CD4-positive, alpha-beta T cell treated with Interleukin-21 for 1 hour (primary cell): ENCODE data around the gene ZNF445.
"Not testable (repeated sequence)": the region's sequence is repeated elsewhere in the genome, so short reads cannot be mapped to it uniquely, and the experiment has no call there.

ENCODE experiments used
- DNase-seq: peaks from one replicate; pipeline ENCODE4 v3.0.0-alpha.2; 2020

Gene ZNF445

GRCh38 chr3:44477312-44478030, at the start of gene ZNF445:
Gene ZNF445 (minus strand): TSS chr3:44477670. CDS start chr3:44455549, 22,121 bp downstream.
- DNase-seq, result peak; percentile 82

DNA sequence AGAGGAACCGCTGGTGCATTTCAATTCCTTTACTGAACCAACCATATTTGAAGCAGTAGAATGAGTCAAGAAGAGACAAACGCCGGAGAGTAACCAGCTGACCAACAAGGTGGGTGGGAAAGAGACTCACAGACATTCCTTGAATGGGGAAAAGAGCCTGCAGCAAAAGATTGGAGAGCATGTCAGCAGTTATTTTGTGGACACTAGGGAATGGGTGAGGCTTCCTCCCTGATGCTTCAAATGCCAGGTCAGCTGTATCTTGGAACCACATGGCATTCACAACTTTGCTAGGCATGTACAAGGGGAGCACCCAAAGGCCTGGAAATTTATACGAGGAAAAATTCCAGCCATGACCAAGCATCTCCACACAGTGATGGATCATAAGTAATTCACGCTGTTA, 47.6 kb upstream of the ZNF445 start:
- no peak for DNase-seq

DNA sequence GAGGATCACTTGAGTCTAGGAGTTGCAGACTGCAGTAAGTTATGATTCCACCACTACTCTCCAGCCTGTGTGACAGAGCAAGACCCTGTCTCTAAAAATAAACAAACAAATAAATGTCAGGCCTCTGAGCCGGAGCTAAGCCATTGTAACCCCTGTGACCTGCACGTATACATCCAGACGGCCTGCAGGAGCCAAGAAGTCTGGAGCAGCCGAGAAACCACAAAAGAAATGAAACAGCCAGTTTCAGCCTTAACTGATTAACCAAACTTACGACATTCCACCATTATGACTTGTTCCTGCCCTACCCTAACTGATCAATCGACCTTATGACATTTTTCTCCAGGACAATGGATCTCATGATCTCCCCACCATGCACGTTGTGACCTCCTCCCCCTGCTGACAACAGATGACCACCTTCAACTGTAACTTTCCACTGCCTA, 45.0 kb upstream of the ZNF445 start:
- DNase-seq, result no peak

DNA sequence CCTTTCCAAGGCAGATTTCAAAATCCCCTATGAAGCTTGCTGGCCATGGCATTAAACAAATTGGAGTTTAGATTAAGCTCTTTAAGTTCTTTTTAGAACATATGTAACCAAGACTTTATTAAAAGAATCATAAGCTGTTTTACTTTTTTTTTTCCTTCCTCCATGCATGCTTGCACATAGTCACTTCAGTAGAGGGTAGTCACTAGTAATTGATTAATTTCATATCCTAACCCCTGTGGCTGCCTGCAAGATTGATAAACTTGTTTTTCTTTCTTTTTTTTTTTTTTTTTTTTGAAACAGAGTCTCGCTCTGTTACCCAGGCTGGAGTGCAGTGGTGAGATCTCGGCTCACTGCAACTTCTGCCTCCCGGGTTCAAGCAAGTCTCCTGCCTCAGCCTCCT, 44.3 kb upstream of the ZNF445 start:
- DNase-seq, result no peak

DNA sequence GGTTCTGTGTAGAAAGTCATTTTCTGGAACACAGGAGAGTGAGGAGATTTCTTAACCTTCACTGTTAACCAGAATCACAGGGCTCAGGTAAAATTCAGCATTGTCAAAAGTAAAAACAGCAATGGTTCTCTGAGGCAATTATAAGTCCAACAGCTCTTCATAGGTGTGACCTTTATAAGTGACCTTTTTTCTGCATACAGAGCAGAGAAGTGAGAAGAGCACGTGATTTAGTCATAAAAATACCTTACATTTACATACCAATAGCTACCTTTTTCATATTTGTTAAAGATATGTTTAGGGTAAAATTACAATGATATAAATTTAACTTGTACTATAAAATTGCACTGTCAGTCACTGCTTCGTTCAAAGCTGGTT, 41.3 kb upstream of the ZNF445 start:
- DNase-seq, result no peak

GRCh38 chr3:44516230-44516629, 38.8 kb upstream of the ZNF445 start:
- no peak for DNase-seq

DNA sequence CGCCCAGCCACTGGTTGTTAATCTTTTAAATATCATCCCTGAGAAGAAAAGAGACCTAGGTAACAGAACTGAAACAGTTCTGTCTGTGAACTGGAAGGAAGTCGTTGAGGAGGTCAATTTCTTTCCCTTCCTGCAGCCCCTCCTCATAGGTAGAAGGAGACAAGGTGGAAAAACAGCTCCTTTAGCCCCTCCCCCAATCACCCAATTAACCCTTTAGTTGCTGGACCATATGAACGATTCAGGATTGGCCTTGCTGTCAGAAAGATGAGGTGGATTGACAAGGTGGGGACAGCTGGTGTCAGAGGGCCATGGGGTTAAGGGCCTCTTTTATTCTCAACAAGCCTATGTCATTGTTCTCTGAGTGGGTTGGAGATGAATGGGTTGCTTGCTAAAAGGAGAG, 36.0 kb upstream of the ZNF445 start:
- no peak for DNase-seq

GRCh38 chr3:44511238-44511566, 33.7 kb upstream of the ZNF445 start:
- no peak for DNase-seq

- DNase-seq, result peak; percentile 31
Measured at GRCh38 chr3:44510000-44510368, 32.5 kb upstream of the ZNF445 start.

- DNase-seq, result no peak
Measured at GRCh38 chr3:44509393-44509921, 32.0 kb upstream of the ZNF445 start.

DNA sequence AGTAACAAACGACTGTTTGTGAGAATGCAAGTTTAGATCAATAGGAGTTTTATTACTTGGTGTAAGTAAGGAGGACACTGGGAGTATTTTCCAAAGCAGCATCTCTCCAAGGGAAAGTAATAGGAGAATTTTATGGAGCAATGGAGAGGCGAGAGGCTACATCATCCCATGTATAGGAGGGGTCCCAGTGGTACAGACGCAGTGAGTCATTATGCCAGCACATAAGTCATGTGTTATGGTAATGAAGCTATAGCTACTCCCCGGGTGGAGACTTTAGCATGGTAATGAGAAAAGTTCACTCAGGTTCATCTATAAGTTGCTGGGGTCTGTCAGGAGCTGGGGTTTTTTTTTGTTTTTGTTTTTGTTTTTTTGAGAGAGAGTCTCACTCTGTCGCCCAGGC, 29.5 kb upstream of the ZNF445 start:
- DNase-seq, result no peak

DNA sequence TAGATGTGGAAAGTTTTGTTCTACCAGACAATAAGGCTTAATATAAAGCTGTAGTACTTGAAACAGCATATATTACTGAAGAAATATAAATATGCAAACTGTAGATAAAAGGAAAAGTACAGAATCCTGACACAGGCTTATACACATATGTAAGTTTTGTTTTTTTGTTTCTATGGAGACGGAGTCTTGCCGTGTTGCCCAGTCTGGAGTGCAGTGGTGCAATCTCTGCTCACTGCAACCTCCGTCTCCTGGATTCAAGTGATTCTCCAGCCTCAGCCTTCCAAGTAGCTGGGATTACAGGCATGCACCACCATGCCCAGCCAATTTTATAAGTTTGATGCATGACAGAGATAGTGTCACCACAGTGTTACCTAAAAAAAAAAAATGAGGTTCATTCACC, 29.1 kb upstream of the ZNF445 start:
- DNase-seq, result no peak

GRCh38 chr3:44504566-44504965, 27.1 kb upstream of the ZNF445 start:
- DNase-seq, result no peak

GRCh38 chr3:44503178-44503577, 25.7 kb upstream of the ZNF445 start:
- DNase-seq, result not testable (repeated sequence)

GRCh38 chr3:44501971-44502370, 24.5 kb upstream of the ZNF445 start:
- no peak for DNase-seq

- DNase-seq, result not testable (repeated sequence)
Measured at GRCh38 chr3:44499899-44500168, 22.4 kb upstream of the ZNF445 start.

DNA sequence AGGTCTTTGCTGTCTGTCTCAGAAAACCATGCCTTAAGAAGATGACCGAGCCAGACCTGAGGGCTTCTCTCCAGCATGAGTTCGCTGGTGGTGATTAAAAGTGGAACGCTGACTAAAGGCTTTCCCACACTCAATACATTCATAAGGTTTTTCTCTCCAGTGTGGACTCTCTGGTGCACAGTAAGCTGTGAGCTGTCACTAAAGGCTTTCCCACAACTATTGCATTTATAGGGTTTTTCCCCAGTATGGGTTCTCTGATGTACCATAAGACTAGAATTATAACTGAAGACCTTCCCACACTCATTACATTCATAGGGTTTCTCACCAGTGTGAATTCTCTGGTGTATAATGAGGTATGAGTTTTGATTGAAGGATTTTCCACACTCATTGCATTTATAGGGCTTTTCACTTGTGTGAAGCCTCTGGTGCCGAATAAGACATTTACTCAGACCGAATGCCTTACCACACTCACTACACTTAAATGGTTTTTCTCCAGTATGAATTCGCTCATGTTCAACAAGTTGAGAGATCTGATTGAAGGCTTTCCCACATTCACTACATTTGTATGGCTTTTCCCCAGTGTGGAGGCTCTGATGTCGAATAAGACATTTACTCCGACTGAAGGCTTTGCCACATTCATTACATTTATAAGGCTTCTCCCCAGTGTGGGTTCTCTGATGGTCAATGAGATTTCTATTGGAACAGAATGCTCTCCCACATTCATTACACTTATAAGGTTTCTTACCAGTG, 21.9 kb upstream of the ZNF445 start:
- no peak for DNase-seq

DNA sequence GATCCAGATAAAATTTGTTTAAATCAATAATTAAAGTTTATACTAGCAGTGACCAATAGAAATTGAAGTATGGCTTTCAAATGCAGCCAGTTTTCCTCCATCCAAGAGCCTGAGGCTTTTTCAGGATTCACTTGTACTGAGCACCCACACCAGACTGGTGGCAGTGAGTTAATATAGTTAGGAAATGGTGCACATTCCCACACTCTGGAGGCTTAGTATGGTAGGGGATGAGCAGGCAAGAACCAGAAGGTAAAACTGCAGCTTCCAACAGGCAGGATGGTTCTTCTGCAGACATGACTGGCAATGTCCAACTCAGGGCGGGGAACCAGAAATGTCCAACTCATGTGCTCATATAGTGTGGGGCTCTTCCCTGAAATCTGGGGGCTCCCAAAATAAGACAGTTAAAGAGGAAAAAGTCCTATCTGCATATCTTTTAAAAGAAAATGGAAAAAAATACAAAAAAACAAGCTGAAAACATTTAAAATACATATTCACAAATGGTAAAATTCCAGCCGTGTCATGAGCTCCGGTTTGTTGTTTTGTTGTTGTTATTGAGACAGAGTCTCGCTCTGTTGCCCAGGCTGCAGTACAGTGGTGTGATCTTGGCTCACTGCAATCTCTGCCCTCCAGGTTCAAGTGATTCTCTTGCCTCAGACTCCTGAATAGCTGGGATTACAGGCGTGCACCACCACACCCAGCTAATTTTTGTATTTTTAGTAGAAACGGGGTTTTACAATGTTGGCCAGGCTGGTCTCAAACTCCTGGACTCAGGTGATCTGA, 18.4 kb upstream of the ZNF445 start:
- DNase-seq, result no peak

DNA sequence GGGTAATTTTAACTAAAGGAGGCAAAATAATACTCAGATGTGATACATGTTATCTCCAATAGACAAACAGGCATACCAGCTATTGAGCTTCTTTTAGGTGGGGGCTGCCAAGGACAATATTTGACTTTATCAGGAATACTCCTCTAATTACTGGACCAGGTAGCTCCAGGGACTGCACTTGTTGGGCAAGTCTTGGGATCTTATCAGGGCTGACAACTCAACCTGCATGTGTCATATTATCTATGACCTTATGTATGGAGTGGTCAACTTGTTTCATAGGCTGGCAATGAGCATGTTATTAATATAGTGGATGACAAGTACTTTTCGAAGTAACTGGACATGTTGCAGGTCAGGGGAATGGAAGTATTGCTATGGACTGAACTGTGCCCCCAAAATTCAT, 15.0 kb upstream of the ZNF445 start:
- no peak for DNase-seq

DNA sequence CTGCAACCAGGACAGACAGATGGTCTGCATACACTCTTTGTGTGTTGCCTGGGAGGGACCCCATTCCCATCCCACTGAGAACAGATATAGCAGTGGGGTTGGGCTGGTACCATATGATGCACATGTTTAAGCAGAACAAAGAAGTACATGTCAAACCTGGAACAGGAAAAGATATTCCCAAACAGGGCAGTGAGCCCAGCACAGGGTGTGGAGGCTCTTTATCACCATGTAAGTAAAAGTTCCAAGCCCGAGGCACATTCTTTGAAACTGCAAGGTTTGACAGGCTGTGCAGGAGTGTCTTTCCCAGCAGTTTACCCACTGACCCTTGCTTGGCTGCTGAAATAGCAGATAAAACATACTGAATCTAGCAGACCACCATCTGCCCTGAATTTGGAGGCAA, 5.3 kb upstream of the ZNF445 start:
- no peak for DNase-seq

DNA sequence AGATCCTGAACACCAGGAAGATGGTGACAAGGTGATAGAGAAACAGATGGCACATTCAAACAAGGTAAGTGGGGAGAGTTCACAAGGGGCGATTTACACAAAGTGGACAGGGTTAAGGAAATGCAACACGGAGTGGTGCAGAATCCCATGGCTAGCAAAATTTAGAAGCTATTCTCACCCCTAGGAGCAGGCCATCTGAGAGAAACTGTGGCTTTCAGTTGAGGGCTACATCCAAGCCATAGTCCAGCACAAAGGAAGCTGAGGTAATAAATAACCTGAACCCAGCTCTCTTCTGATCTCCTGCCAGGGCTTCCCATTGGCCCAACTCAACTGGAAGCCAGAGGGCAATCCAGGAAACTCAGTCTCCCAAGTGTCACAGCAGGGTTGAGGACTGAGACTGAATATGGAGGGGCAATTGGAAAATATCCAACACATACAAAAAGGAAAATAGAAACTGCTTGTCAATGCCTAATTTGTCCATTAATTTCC, 1.2 kb upstream of the ZNF445 start:
- DNase-seq, result no peak

GRCh38 chr3:44478055-44478468, 592 bp upstream of the ZNF445 start:
- DNase-seq, result no peak

- DNase-seq, result no peak
Measured at GRCh38 chr3:44476963-44477311, 533 bp downstream of the ZNF445 start.

DNA sequence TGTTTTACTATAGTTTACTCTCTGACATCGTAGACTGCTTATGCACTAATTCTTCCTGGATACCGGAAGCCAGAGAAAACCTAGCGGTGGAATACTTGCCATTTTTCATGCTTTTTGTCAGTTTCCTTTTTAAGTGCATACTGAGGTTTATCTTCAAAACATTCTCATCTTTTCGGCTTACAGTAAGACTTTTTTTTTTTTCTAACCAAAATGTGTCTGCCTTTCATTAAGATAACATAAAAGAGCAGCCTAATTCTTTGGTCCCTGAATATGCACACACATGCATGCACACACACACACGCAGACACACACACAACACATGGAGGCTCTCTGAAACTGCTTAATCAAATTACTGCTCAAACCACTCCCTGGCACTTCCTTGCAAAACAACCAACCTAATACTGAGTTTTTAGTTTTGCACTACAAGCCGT, 1.3 kb downstream of the ZNF445 start:
- peak; percentile 17 for DNase-seq
